Rectal smooth muscle tissue (tissue), 1 donor: Measurements from ENCODE around the gene GMFB.

Experiments used
- H3K27ac ChIP-seq: one replicate; pipeline ENCODE4 v1.7.0; 2013; ENCODE audit warnings: low read depth, low read length, inconsistent platforms
- H3K27me3 ChIP-seq: one replicate; pipeline ENCODE4 v1.7.0; 2013; ENCODE audit warnings: low read length; ENCODE audit not compliant: control insufficient read depth, insufficient read depth
- H3K36me3 ChIP-seq: one replicate; pipeline ENCODE4 v1.7.0; 2013; ENCODE audit warnings: low read length; ENCODE audit not compliant: control insufficient read depth, insufficient read depth
- H3K4me1 ChIP-seq: one replicate; pipeline ENCODE4 v1.7.0; 2013; ENCODE audit warnings: low read length; ENCODE audit not compliant: control insufficient read depth, insufficient read depth
- H3K4me3 ChIP-seq: one replicate; pipeline ENCODE4 v1.7.0; 2013; ENCODE audit warnings: low read length
- H3K9ac ChIP-seq: one replicate; pipeline ENCODE4 v1.7.0; 2013; ENCODE audit warnings: low read length

Gene GMFB

GRCh38 chr14:54489318-54489683 lies 521 bp upstream of the GMFB start:
- Histone ChIP-seq H3K4me1 (peaks cover 7% of the 10 kb centered on the region), H3K9ac (peak overlapping the region; percentile 94), H3K4me3 (peak overlapping the region; percentile 82), H3K27ac (peak overlapping the region; percentile 83), H3K36me3 (no peaks in the 10 kb centered on the region), H3K27me3 (no peaks in the 10 kb centered on the region)

GRCh38 chr14:54488318-54488645 lies 498 bp downstream of the GMFB start:
- Histone ChIP-seq H3K9ac (peak overlapping the region; percentile 92), H3K27ac (peak overlapping the region; percentile 90), H3K27me3 (no peaks in the 10 kb centered on the region), H3K4me1 (peaks cover 9% of the 10 kb centered on the region), H3K36me3 (no peaks in the 10 kb centered on the region), H3K4me3 (peak overlapping the region; percentile 82)

- Histone ChIP-seq H3K4me3 (peak overlapping the region; percentile 82), H3K27me3 (no peaks in the 10 kb centered on the region), H3K27ac (peak overlapping the region; percentile 90), H3K9ac (no peak overlapping the region), H3K36me3 (no peaks in the 10 kb centered on the region), H3K4me1 (peaks cover 10% of the 10 kb centered on the region)
These were observed 1.0 kb downstream of the GMFB start for GRCh38 chr14:54487771-54488170.

GRCh38 chr14:54486685-54487084 lies 2.1 kb downstream of the GMFB start:
- no peaks in the 10 kb centered on the region for H3K36me3 ChIP-seq
- no peak overlapping the region for H3K9ac ChIP-seq
- no peak overlapping the region for H3K27ac ChIP-seq
- no peak overlapping the region for H3K4me3 ChIP-seq
- H3K4me1 ChIP-seq: peaks cover 10% of the 10 kb centered on the region
- no peaks in the 10 kb centered on the region for H3K27me3 ChIP-seq

GRCh38 chr14:54483846-54484245 lies 4.9 kb downstream of the GMFB start:
- no peak overlapping the region for H3K27ac ChIP-seq
- H3K27me3 ChIP-seq: no peaks in the 10 kb centered on the region
- no peak overlapping the region for H3K9ac ChIP-seq
- H3K36me3 ChIP-seq: peaks cover 2% of the 10 kb centered on the region
- peaks cover 6% of the 10 kb centered on the region for H3K4me1 ChIP-seq
- H3K4me3 ChIP-seq: no peak overlapping the region

- Histone ChIP-seq H3K27me3 (no peaks in the 10 kb centered on the region), H3K9ac (no peak overlapping the region), H3K36me3 (peaks cover 5% of the 10 kb centered on the region), H3K27ac (no peak overlapping the region), H3K4me1 (peaks cover 6% of the 10 kb centered on the region), H3K4me3 (no peak overlapping the region)
These were observed 5.6 kb downstream of the GMFB start for GRCh38 chr14:54483073-54483745.

- peaks cover 5% of the 10 kb centered on the region for H3K4me1 ChIP-seq
- H3K9ac ChIP-seq: no peak overlapping the region
- no peaks in the 10 kb centered on the region for H3K27me3 ChIP-seq
- no peak overlapping the region for H3K4me3 ChIP-seq
- peaks cover 5% of the 10 kb centered on the region for H3K36me3 ChIP-seq
- H3K27ac ChIP-seq: no peak overlapping the region
These were observed 7.1 kb downstream of the GMFB start for GRCh38 chr14:54481695-54482094.

GRCh38 chr14:54480830-54481562 lies 7.8 kb downstream of the GMFB start:
- H3K4me3 ChIP-seq: no peak overlapping the region
- peaks cover 5% of the 10 kb centered on the region for H3K36me3 ChIP-seq
- peaks cover 4% of the 10 kb centered on the region for H3K4me1 ChIP-seq
- H3K9ac ChIP-seq: no peak overlapping the region
- no peaks in the 10 kb centered on the region for H3K27me3 ChIP-seq
- no peak overlapping the region for H3K27ac ChIP-seq

GRCh38 chr14:54478636-54479215 lies 10.1 kb downstream of the GMFB start:
- no peak overlapping the region for H3K9ac ChIP-seq
- peaks cover 5% of the 10 kb centered on the region for H3K36me3 ChIP-seq
- no peak overlapping the region for H3K4me3 ChIP-seq
- H3K27ac ChIP-seq: no peak overlapping the region
- H3K4me1 ChIP-seq: peaks cover 4% of the 10 kb centered on the region
- no peaks in the 10 kb centered on the region for H3K27me3 ChIP-seq

- H3K4me3 ChIP-seq: no peak overlapping the region
- no peak overlapping the region for H3K27ac ChIP-seq
- peaks cover 5% of the 10 kb centered on the region for H3K36me3 ChIP-seq
- no peak overlapping the region for H3K9ac ChIP-seq
- H3K27me3 ChIP-seq: no peaks in the 10 kb centered on the region
- no peaks in the 10 kb centered on the region for H3K4me1 ChIP-seq
These were observed 12.9 kb downstream of the GMFB start for GRCh38 chr14:54475911-54476310.

GRCh38 chr14:54475187-54475899 lies 13.4 kb downstream of the GMFB start:
- Histone ChIP-seq H3K9ac (no peak overlapping the region), H3K36me3 (peaks cover 5% of the 10 kb centered on the region), H3K27me3 (no peaks in the 10 kb centered on the region), H3K27ac (peak overlapping the region; percentile 19), H3K4me3 (no peak overlapping the region), H3K4me1 (no peaks in the 10 kb centered on the region)

GRCh38 chr14:54474232-54474793 lies 14.5 kb downstream of the GMFB start:
- no peaks in the 10 kb centered on the region for H3K4me1 ChIP-seq
- H3K27me3 ChIP-seq: no peaks in the 10 kb centered on the region
- no peak overlapping the region for H3K27ac ChIP-seq
- peaks cover 3% of the 10 kb centered on the region for H3K36me3 ChIP-seq
- no peak overlapping the region for H3K9ac ChIP-seq
- H3K4me3 ChIP-seq: no peak overlapping the region
